SJSA1 (cell line): ENCODE results near the gene PDZRN3. TPM values are rescaled to one million over a fixed set of nuclear protein-coding genes. Genes with fewer than 3 reads are reported as not detected.

Experiments
- DNase-seq, 2 experiments: peaks; one replicate each; pipeline ENCODE4 v3.0.0-alpha.2; 2015 to 2020; ENCODE audit warnings: low spot score in 2 of 2, low read depth in 1 of 2
- H3K27ac ChIP-seq: fragments of 250-450 bp; sonication (Bioruptor Pico); 2 replicates; pipeline ENCODE4 v1.5.1; 2020; ENCODE audit warnings: mild to moderate bottlenecking, moderate library complexity
- H3K27me3 ChIP-seq: fragments of 250-450 bp; sonication (Bioruptor Pico); replicated peaks from 2 replicates; pipeline ENCODE4 v1.5.1; 2020; ENCODE audit warnings: mild to moderate bottlenecking, moderate library complexity
- H3K36me3 ChIP-seq: fragments of 250-450 bp; sonication (Bioruptor Pico); 2 replicates; pipeline ENCODE4 v1.5.1; 2020; ENCODE audit warnings: mild to moderate bottlenecking
- H3K4me1 ChIP-seq: fragments of 250-450 bp; sonication (Bioruptor Pico); replicated peaks from 2 replicates; pipeline ENCODE4 v1.6.1; 2021; ENCODE audit warnings: mild to moderate bottlenecking
- H3K4me3 ChIP-seq: fragments of 250-450 bp; sonication (Bioruptor Pico); 2 replicates; pipeline ENCODE4 v1.5.1; 2020; ENCODE audit warnings: mild to moderate bottlenecking
- H3K9me3 ChIP-seq: fragments of 250-450 bp; sonication (Bioruptor Pico); replicated peaks from 2 replicates; pipeline ENCODE4 v1.5.1; 2020; ENCODE audit warnings: mild to moderate bottlenecking
- total RNA-seq: library from RNA; depleted of rRNA; stranded (reverse); fragments of >200 nt; shearing (Covaris generic); gene quantifications from 2 replicates; pipeline ENCODE4 v1.2.3, GENCODE V29; 2014

PDZRN3 gene
- total RNA-seq, 1 experiment from 2014 or later: 0.68 TPM

DNA sequence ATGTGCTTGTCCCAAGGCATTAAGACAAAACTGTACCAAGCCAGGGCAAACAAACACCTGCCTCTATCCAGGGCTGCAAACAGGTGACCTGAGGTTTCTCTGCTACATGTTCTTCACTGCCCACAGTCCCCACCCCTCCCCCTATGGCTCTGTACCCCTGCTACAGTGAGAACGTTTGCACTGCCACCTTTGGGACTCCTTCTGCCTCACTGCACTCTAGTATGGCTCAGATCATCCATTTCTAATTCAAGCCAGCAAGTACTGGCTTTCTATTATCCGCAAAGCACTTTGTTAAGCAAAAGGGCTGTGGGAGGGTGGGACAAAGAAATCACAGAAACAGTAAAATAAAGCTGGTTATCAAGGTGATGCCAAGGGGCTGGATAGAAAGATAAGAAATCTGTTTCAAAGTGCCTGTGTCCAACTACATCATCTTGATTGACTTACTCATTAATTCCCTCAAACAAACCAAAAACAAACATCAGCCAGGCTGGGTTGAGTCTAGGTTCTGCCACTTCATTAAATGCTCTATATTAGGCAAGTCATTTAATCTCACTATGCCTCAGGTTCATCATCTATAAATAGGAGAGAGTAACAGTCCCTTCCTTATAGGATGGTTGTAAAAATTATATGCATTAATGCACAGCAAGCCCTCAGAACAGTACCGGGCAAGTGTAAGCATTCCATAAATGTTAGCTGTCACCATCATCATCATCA, 95.3 kb downstream of the PDZRN3 start:
- H3K9me3 ChIP-seq: no peaks in the 10 kb centered on the region
- no peak overlapping the region for H3K27ac ChIP-seq
- H3K4me1 ChIP-seq: no peaks in the 10 kb centered on the region
- no peak for DNase-seq
- H3K27me3 ChIP-seq: no peaks in the 10 kb centered on the region
- H3K4me3 ChIP-seq: no peak overlapping the region
- no peaks in the 10 kb centered on the region for H3K36me3 ChIP-seq

GRCh38 chr3:73525591-73525990, 99.2 kb downstream of the PDZRN3 start:
- Histone ChIP-seq H3K27me3 (no peaks in the 10 kb centered on the region), H3K9me3 (no peaks in the 10 kb centered on the region), H3K27ac (no peak overlapping the region), H3K4me3 (no peak overlapping the region), H3K36me3 (no peaks in the 10 kb centered on the region), H3K4me1 (no peaks in the 10 kb centered on the region)
- no peak for DNase-seq

- Histone ChIP-seq H3K4me3 (no peak overlapping the region), H3K27me3 (no peaks in the 10 kb centered on the region), H3K9me3 (no peaks in the 10 kb centered on the region), H3K4me1 (no peaks in the 10 kb centered on the region), H3K36me3 (no peaks in the 10 kb centered on the region), H3K27ac (no peak overlapping the region)
- no peak for DNase-seq
Observed at GRCh38 chr3:73523661-73524060, 101.1 kb downstream of the PDZRN3 start.

DNA sequence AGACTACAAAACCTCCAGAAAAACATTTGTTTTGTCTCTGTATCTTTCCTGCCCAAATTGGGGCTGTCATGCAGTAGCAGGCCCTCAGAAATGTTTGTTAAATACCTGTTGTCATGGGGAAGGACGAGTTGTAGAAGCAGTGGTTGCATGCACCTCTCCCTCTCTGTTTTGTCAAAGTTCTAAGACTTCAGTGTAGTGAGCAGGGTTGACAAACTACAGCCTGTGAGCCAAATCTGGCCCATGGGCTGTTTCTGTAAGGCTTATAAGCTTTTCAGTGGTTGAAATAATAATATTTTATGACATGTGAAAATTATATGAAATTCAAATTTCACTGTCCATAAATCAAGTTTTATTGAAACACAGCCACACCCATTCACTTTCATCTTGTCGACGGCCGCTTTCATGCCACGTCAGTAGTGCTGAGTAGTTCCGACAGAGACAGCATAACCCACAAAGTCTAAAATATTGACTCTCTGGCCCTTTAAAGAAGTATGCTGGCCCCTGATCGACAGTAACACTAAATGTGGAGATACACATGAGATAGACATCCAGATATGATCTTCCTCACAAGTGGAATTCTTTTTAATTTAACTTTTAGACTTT, 102.9 kb downstream of the PDZRN3 start:
- no peaks in the 10 kb centered on the region for H3K4me1 ChIP-seq
- H3K36me3 ChIP-seq: no peaks in the 10 kb centered on the region
- no peaks in the 10 kb centered on the region for H3K27me3 ChIP-seq
- no peak overlapping the region for H3K27ac ChIP-seq
- no peaks in the 10 kb centered on the region for H3K9me3 ChIP-seq
- H3K4me3 ChIP-seq: no peak overlapping the region
- DNase-seq: no peak

DNA sequence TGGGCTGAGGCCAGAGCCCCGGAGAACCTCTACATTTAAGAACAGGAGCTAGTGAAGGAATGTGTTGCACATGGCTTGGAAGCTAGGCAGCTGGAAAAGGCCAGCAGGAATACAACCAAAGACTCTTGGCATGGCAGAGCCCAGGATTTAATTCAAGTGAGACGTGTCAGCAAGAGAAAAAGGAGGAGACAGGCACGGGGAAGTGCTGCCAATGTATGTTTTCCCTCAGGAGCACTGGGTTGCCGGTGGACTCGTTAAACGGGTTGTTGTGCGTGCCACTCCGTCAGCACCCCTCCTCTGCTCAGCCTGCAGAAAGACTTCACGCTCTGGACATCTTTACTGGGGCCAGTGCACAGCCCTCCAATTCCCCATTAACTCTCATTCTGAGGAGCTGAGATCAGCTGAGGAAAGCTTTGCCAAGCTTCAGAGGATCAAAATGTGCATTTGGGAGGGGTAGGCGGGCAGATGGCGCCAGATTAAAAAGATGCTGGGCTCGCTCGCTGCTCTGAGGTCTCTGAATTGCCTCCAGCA, 103.7 kb downstream of the PDZRN3 start:
- H3K27ac ChIP-seq: no peak overlapping the region
- H3K4me1 ChIP-seq: no peaks in the 10 kb centered on the region
- no peaks in the 10 kb centered on the region for H3K27me3 ChIP-seq
- no peak for DNase-seq
- H3K9me3 ChIP-seq: no peaks in the 10 kb centered on the region
- H3K4me3 ChIP-seq: no peak overlapping the region
- H3K36me3 ChIP-seq: no peaks in the 10 kb centered on the region

DNA sequence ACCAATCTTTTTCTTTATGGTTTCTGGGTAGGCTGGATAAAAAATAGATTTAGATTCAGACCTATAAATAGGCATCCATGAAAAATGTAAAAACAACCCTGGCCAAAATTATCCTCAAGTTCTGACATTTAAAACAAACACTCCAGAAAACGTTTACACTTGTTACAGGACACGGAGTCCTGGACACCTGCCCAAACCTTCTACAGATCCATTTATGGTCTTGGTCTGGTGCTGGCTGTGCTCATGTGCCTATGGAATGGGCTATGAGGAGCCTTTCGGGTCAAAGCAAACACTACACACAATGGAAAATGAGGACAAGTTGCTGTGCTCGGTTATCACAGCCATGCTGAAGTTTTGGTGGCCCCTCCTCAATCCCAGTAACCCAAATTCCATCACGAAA, 108.1 kb downstream of the PDZRN3 start:
- DNase-seq: no peak
- Histone ChIP-seq H3K36me3 (no peaks in the 10 kb centered on the region), H3K27ac (no peak overlapping the region), H3K9me3 (no peaks in the 10 kb centered on the region), H3K4me3 (no peak overlapping the region), H3K27me3 (no peaks in the 10 kb centered on the region), H3K4me1 (no peaks in the 10 kb centered on the region)

DNA sequence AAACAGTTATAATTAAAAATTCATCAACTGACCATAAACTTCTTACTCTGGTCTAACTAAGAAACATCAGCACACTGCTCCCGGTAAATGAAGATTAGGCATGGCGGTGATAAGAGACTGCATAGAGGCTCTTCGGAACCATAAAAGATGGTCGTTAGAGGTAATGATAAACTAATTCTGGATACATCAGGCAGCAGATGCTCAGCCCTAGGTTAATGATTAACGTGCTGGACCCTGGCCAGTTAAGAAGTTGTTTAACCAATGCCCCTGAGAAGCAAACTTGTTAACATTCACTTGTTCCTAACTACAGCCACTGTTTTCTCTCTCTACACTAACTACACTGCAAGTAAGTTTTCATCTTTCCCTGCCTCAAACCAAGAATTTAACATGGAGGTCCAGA, 111.5 kb downstream of the PDZRN3 start:
- no peaks in the 10 kb centered on the region for H3K27me3 ChIP-seq
- H3K9me3 ChIP-seq: no peaks in the 10 kb centered on the region
- H3K4me1 ChIP-seq: no peaks in the 10 kb centered on the region
- DNase-seq: no peak
- no peaks in the 10 kb centered on the region for H3K36me3 ChIP-seq
- H3K27ac ChIP-seq: no peak overlapping the region
- no peak overlapping the region for H3K4me3 ChIP-seq

DNA sequence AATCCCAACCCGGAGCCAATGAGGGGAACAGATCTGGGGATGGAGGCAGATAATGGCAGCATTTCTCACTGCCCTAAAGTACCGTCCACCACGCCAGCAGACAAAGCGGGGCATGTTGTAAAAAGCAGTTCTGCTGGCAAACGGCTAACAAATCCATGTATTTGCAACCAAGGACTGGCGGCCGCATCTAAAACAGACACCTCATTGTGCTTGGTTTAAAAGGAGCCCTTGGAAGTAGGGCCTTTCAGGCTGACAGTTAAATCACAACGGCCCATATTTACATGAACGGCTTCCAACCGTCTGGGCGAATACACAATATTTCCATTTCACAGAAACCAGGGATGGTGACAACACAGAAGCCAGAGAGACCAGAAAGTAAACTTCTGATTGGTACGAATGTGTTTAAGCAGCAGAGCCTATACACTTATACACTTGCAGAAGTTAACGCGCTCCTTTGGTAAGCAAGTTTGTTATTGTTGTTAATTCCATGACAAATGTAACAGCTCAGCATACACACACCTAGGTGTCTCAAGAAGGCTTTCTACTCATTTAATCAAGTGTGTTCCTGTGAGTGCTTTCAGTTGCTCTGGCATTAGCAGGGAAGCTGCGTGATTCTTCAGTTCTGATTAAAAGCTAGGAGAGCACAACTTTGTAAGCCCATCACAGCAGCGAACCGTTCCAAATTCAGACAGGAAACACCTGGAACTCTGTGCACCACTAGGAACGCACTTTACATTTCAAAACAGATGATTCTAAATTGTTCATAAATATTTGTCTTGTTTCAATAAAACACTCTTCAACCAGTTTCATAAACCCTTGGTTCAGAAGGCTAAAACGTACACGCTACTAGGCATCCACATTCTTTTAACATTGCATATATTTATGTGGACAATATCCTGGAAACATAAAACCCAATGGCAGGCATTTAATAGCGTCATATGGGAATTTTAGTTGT, 112.9 kb downstream of the PDZRN3 start:
- H3K9me3 ChIP-seq: no peaks in the 10 kb centered on the region
- no peaks in the 10 kb centered on the region for H3K27me3 ChIP-seq
- DNase-seq: no peak
- H3K4me1 ChIP-seq: no peaks in the 10 kb centered on the region
- no peak overlapping the region for H3K27ac ChIP-seq
- no peaks in the 10 kb centered on the region for H3K36me3 ChIP-seq
- no peak overlapping the region for H3K4me3 ChIP-seq

DNA sequence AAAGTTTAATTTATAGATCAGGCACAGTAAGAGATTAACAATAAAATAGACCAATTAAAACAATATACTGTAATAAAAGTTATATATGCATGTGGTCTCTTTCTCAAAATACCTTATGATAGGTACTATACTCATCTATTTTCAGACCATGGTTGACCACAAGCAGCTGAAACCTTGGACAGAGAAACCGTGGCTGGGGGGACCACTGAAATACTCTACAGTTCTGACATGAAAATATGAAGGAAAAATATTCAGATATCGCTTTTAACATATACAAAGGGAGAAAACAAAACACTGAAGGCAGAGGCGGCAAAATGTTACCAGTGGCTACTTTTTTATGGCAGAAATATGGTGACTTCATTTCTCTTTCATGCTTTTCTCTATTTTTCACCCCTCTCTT, 114.0 kb downstream of the PDZRN3 start:
- Histone ChIP-seq H3K4me1 (no peaks in the 10 kb centered on the region), H3K27ac (no peak overlapping the region), H3K36me3 (no peaks in the 10 kb centered on the region), H3K27me3 (no peaks in the 10 kb centered on the region), H3K9me3 (no peaks in the 10 kb centered on the region), H3K4me3 (no peak overlapping the region)
- no peak for DNase-seq

- H3K9me3 ChIP-seq: no peaks in the 10 kb centered on the region
- no peak overlapping the region for H3K27ac ChIP-seq
- H3K36me3 ChIP-seq: no peaks in the 10 kb centered on the region
- DNase-seq: no peak
- no peaks in the 10 kb centered on the region for H3K27me3 ChIP-seq
- no peak overlapping the region for H3K4me3 ChIP-seq
- no peaks in the 10 kb centered on the region for H3K4me1 ChIP-seq
Observed at GRCh38 chr3:73510334-73510733, 114.4 kb downstream of the PDZRN3 start.

DNA sequence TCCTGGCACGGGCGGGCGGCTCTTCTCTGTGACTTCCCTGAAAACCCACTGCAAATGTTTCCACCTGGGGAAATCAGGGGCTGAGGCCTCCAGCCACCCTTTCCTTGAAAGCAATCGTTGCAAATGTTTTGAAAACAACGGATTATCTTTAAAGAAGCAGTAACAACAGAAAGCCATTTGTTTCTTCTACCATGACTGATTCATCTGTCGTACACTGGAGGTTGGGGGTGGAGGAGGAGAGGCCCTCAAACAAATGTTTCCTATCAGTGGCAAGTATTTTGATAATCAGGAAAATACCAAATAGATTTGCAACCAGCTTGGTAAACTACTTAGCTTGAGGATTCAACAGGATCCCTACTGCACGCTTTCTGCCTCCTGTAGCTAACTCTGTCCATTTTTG, 114.9 kb downstream of the PDZRN3 start:
- Histone ChIP-seq H3K27me3 (no peaks in the 10 kb centered on the region), H3K4me3 (no peak overlapping the region), H3K36me3 (no peaks in the 10 kb centered on the region), H3K4me1 (no peaks in the 10 kb centered on the region), H3K9me3 (no peaks in the 10 kb centered on the region), H3K27ac (no peak overlapping the region)
- no peak for DNase-seq

DNA sequence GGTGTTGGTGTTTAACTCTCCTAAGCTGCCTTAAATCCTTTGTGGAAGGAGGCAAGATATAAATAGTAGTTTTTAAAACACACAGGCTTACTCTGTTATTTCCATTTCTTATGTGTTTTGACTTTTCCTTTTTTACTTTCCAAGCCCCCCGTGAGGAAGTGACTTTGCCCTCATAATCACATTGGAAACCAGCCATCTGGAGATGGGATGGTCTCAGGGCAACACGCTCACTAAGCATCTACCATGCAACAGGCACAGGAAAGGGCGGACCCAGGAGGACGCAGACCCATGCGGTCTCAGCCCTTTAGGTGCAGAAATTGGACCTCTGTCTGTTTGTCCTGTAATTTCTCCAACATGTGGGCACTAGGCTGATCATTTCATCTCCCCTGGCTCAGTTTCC, 115.7 kb downstream of the PDZRN3 start:
- DNase-seq: no peak
- H3K4me3 ChIP-seq: no peak overlapping the region
- no peaks in the 10 kb centered on the region for H3K36me3 ChIP-seq
- H3K27me3 ChIP-seq: no peaks in the 10 kb centered on the region
- no peaks in the 10 kb centered on the region for H3K9me3 ChIP-seq
- no peak overlapping the region for H3K27ac ChIP-seq
- H3K4me1 ChIP-seq: no peaks in the 10 kb centered on the region

- peak; percentile 26 to 44 for DNase-seq
- no peak overlapping the region for H3K4me3 ChIP-seq
- no peak overlapping the region for H3K27ac ChIP-seq
- H3K9me3 ChIP-seq: no peaks in the 10 kb centered on the region
- H3K36me3 ChIP-seq: no peaks in the 10 kb centered on the region
- no peaks in the 10 kb centered on the region for H3K27me3 ChIP-seq
- H3K4me1 ChIP-seq: no peaks in the 10 kb centered on the region
Observed at GRCh38 chr3:73508330-73508954, 116.3 kb downstream of the PDZRN3 start.
